WTC11 (cell line): Measurements from ENCODE around the gene GNA14.

Source experiments
- TF ChIP-seq, protein P1 (sequence below): sonication (generic); formaldehyde crosslinking; IDR thresholded peaks from 2 replicates; pipeline ENCODE4 v1.8.0; 2022; ENCODE audit warnings: mild to moderate bottlenecking, missing genetic modification reagents
- TF ChIP-seq, protein P2 (sequence below): fragments of 200-600 bp; IDR thresholded peaks from 2 replicates; pipeline ENCODE4 v1.8.0; 2022; ENCODE audit warnings: antibody characterized with exemption
- TF ChIP-seq, protein P3 (sequence below): fragments of 250-450 bp; sonication (Bioruptor Pico); IDR thresholded peaks from 2 replicates; pipeline ENCODE4 v1.9.0; 2021; ENCODE audit warnings: mild to moderate bottlenecking

DNA sequence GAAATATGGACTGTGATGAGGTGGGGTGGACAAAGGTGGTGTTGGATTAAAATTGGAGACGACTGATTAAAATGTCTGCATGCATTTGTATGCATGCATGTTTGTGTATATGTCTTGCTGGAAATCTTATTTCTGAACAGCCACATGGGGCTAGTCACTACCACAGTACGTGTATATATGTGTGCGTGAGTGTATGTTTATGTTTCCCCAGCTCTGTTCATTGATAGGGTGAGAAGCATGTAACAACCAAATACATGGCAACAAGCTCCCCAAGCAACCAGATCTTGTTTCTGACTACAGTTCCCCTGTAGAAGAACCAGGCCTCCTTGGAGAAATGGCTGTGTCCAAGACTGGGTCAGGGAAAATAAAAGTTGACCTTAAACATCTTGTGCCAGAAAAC is 139.7 kb downstream of the GNA14 start:
- TF ChIP-seq, protein P1, sequence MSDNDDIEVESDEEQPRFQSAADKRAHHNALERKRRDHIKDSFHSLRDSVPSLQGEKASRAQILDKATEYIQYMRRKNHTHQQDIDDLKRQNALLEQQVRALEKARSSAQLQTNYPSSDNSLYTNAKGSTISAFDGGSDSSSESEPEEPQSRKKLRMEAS (CRISPR knock-in tag): no peak
- TF ChIP-seq, protein P2, sequence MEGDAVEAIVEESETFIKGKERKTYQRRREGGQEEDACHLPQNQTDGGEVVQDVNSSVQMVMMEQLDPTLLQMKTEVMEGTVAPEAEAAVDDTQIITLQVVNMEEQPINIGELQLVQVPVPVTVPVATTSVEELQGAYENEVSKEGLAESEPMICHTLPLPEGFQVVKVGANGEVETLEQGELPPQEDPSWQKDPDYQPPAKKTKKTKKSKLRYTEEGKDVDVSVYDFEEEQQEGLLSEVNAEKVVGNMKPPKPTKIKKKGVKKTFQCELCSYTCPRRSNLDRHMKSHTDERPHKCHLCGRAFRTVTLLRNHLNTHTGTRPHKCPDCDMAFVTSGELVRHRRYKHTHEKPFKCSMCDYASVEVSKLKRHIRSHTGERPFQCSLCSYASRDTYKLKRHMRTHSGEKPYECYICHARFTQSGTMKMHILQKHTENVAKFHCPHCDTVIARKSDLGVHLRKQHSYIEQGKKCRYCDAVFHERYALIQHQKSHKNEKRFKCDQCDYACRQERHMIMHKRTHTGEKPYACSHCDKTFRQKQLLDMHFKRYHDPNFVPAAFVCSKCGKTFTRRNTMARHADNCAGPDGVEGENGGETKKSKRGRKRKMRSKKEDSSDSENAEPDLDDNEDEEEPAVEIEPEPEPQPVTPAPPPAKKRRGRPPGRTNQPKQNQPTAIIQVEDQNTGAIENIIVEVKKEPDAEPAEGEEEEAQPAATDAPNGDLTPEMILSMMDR: no peak
- TF ChIP-seq, protein P3, sequence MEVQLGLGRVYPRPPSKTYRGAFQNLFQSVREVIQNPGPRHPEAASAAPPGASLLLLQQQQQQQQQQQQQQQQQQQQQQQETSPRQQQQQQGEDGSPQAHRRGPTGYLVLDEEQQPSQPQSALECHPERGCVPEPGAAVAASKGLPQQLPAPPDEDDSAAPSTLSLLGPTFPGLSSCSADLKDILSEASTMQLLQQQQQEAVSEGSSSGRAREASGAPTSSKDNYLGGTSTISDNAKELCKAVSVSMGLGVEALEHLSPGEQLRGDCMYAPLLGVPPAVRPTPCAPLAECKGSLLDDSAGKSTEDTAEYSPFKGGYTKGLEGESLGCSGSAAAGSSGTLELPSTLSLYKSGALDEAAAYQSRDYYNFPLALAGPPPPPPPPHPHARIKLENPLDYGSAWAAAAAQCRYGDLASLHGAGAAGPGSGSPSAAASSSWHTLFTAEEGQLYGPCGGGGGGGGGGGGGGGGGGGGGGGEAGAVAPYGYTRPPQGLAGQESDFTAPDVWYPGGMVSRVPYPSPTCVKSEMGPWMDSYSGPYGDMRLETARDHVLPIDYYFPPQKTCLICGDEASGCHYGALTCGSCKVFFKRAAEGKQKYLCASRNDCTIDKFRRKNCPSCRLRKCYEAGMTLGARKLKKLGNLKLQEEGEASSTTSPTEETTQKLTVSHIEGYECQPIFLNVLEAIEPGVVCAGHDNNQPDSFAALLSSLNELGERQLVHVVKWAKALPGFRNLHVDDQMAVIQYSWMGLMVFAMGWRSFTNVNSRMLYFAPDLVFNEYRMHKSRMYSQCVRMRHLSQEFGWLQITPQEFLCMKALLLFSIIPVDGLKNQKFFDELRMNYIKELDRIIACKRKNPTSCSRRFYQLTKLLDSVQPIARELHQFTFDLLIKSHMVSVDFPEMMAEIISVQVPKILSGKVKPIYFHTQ (CRISPR knock-in tag): no peak
